ENCODE data around the gene TEX13A. TPM values are rescaled to one million over a fixed set of nuclear protein-coding genes. Genes with fewer than 3 reads are reported as not detected.

The TEX13A gene, protein sequence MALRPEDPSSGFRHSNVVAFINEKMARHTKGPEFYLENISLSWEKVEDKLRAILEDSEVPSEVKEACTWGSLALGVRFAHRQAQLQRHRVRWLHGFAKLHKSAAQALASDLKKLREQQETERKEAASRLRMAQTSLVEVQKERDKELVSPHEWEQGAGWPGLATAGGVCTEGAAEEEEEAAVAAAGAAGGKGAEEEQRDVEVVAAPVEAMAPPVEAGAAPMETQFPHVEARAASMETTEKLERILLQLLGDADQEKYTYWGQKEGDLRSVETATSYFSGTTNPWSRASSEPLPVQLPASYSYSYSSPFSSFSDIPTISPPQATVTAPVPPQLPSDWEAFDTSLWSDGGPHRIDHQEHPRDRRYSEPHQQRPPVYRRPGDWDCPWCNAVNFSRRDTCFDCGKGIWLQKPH
- total RNA-seq = not detected
- not detected for polyA plus RNA-seq

DNA sequence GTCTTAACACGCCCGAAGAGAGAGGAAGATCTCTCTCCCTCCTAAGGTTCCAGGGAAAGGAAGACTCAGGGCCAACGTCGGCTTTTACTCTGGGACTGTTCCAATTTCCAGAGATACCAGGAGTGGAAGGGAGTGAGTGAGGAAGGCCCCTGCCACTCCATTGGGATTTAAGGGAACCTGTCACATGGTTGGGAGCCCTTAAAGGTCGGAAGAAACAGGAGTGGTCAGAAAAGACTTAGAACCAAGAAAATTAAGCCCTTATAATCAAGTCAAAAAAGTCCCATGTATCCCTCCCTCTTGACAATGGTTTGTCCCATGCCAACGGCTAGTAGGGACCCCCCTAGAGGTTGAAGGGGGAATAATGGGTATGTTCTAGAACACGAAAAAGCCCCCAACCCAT is at the start of gene TEX13A:
TEX13A (minus strand) TSS at position 59 of the 400 bp plus-strand sequence. CDS start 297 bp downstream, outside the sequence.
- TF ChIP-seq, protein P1, sequence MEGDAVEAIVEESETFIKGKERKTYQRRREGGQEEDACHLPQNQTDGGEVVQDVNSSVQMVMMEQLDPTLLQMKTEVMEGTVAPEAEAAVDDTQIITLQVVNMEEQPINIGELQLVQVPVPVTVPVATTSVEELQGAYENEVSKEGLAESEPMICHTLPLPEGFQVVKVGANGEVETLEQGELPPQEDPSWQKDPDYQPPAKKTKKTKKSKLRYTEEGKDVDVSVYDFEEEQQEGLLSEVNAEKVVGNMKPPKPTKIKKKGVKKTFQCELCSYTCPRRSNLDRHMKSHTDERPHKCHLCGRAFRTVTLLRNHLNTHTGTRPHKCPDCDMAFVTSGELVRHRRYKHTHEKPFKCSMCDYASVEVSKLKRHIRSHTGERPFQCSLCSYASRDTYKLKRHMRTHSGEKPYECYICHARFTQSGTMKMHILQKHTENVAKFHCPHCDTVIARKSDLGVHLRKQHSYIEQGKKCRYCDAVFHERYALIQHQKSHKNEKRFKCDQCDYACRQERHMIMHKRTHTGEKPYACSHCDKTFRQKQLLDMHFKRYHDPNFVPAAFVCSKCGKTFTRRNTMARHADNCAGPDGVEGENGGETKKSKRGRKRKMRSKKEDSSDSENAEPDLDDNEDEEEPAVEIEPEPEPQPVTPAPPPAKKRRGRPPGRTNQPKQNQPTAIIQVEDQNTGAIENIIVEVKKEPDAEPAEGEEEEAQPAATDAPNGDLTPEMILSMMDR (IDR thresholded peaks at IDR 0.05) = no peak
- TF ChIP-seq EP300 (IDR thresholded peaks at IDR 0.05) = no peak
- no peak for TF ChIP-seq POLR2AphosphoS5 (IDR thresholded peaks at IDR 0.05)
- TF ChIP-seq POLR2A (IDR thresholded peaks at IDR 0.05) = no peak
- WGBS, 2 donors = 77 to 88% methylated on average over 7 of the region's 7 CpGs

DNA sequence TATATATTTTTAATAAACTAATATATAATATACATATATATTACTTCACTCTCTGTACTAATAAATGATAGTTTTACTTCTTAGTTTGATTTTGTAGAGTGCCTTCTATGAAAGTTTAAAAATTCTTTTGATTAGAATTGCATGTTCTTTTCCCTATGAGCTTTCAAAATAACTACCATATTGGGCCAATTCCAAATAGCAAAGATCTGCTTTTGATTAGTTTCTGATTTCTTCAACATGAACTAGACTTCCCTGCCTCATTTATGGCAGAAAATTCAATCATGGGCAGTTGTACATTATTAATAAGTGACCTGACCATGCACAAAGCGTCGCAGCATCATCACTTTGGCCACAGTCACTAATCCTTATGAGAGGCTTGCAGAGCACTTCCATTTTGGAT is 48.9 kb upstream of the TEX13A start:
- WGBS, 2 donors = 95 to 97% methylated on average over 2 of the region's 2 CpGs
- TF ChIP-seq, protein P1 (IDR thresholded peaks at IDR 0.05) = no peak
- TF ChIP-seq EP300 (IDR thresholded peaks at IDR 0.05) (no peak), POLR2AphosphoS5 (IDR thresholded peaks at IDR 0.05) (no peak), POLR2A (IDR thresholded peaks at IDR 0.05) (no peak)
- intact Hi-C loops (cut with DNase I) = no loop called here
- Histone ChIP-seq H3K27ac (no peak overlapping the region), H3K9me3 (no peaks in the 10 kb centered on the region), H3K27me3 (no peaks in the 10 kb centered on the region), H3K4me3 (no peak overlapping the region), H3K4me1 (no peaks in the 10 kb centered on the region), H3K36me3 (no peaks in the 10 kb centered on the region)
- DNase-seq = no peak

More for the DNA sequence above, at the start of gene TEX13A:
- no peaks in the 10 kb centered on the region for H3K4me1 ChIP-seq
- no peaks in the 10 kb centered on the region for H3K27me3 ChIP-seq
- H3K9me3 ChIP-seq = no peaks in the 10 kb centered on the region
- no peak for DNase-seq
- no peaks in the 10 kb centered on the region for H3K36me3 ChIP-seq
- no peak within 1 kb of the TSS for H3K4me3 ChIP-seq
- intact Hi-C loops (cut with DNase I) = no loop called here
- H3K27ac ChIP-seq = no peak within 1 kb of the TSS

DNA sequence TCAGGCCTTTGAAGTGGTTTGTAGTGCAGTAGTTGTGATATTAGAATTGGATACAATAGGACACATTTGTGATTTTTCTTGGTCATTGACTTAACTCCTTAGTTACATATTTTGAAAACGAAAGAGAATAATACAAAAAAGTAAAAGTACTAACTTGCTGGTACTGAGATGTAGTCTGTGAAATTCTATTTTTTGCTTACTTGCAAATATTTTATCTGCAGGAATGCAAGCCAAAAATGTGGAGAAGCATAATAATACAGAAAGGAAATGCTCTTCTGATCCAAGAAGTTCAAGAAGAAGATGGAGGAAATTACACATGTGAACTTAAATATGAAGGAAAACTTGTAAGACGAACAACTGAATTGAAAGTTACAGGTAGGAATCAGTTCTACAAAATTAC is 46.7 kb upstream of the TEX13A start:
- no peaks in the 10 kb centered on the region for H3K9me3 ChIP-seq
- intact Hi-C loops (cut with DNase I) = no loop called here
- WGBS, 2 donors = 84 to 92% methylated on average over 2 of the region's 2 CpGs
- TF ChIP-seq POLR2A (IDR thresholded peaks at IDR 0.05) = no peak
- TF ChIP-seq, protein P1 (IDR thresholded peaks at IDR 0.05) = no peak
- no peak for TF ChIP-seq POLR2AphosphoS5 (IDR thresholded peaks at IDR 0.05)
- no peak for TF ChIP-seq EP300 (IDR thresholded peaks at IDR 0.05)
- no peaks in the 10 kb centered on the region for H3K4me1 ChIP-seq
- no peak overlapping the region for H3K27ac ChIP-seq
- no peak for DNase-seq
- H3K36me3 ChIP-seq = no peaks in the 10 kb centered on the region
- no peak overlapping the region for H3K4me3 ChIP-seq
- H3K27me3 ChIP-seq = no peaks in the 10 kb centered on the region

DNA sequence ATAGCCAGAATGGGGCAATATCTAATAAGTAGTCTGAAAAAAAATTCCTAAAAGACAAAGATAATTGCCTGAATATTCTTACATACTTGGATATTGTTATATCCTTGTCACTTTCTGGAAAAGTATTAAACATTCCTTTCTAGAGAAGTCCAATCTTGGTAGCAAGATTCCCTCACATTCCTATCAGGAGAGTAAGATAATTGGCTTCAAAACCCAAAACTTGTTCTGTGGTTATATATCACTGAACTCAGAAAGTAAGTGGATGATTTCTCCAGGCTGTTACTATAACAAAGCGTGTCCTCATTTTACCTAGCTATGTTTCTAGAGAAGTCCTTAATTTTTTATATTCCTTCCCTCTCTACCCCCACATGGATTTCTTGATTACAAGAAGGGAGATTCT is 46.0 kb upstream of the TEX13A start:
- no peak overlapping the region for H3K4me3 ChIP-seq
- no peak for DNase-seq
- no peak for TF ChIP-seq POLR2A (IDR thresholded peaks at IDR 0.05)
- TF ChIP-seq EP300 (IDR thresholded peaks at IDR 0.05) = no peak
- TF ChIP-seq, protein P1 (IDR thresholded peaks at IDR 0.05) = no peak
- no peak for TF ChIP-seq POLR2AphosphoS5 (IDR thresholded peaks at IDR 0.05)
- H3K27me3 ChIP-seq = no peaks in the 10 kb centered on the region
- no peaks in the 10 kb centered on the region for H3K36me3 ChIP-seq
- intact Hi-C loops (cut with DNase I) = no loop called here
- no peaks in the 10 kb centered on the region for H3K9me3 ChIP-seq
- no peak overlapping the region for H3K27ac ChIP-seq
- 84 to 91% methylated on average over 1 of the region's 1 CpG for WGBS, 2 donors
- no peaks in the 10 kb centered on the region for H3K4me1 ChIP-seq
